CMK (cell line): ENCODE measurements around the gene FGF4.

Source experiments
- DNase-seq: peaks from one replicate; pipeline ENCODE4 v3.0.0-alpha.2; 2010; ENCODE audit warnings: low read depth

The FGF4 gene, protein sequence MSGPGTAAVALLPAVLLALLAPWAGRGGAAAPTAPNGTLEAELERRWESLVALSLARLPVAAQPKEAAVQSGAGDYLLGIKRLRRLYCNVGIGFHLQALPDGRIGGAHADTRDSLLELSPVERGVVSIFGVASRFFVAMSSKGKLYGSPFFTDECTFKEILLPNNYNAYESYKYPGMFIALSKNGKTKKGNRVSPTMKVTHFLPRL

DNA sequence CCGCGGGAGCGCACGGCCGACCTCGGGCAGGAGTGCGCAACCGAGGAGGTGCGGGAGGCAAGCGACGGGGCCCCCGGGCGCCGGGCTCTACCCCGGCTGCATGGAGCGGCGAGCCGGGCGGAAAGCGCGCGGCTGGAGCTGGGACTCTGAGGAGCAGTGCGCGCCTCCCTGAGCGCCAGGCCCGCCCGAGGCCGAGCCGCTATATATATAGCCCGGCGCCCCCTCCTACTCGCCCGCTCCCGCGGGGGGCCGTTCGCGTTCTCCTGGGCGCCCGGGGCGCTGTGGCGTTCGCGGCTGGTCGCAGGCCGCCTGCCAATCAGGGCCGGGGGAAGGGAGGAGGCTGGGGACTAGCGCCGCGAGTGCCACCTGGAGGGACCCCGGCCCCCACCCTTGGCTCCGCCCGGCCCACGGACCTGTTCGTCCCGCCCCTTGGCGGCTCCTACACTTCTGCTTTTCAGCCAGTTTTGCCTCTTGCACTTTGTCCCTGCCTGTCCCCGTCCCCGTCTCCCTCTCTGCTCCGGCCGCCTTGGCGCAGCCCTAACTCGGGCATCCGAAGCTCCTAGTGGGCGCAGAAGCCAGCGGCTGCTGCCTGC lies at the start of gene FGF4:
Gene FGF4 (minus strand): TSS at position 179 of the 593 bp plus-strand sequence. CDS start 257 bp downstream, outside the sequence.
- no peak for DNase-seq

DNA sequence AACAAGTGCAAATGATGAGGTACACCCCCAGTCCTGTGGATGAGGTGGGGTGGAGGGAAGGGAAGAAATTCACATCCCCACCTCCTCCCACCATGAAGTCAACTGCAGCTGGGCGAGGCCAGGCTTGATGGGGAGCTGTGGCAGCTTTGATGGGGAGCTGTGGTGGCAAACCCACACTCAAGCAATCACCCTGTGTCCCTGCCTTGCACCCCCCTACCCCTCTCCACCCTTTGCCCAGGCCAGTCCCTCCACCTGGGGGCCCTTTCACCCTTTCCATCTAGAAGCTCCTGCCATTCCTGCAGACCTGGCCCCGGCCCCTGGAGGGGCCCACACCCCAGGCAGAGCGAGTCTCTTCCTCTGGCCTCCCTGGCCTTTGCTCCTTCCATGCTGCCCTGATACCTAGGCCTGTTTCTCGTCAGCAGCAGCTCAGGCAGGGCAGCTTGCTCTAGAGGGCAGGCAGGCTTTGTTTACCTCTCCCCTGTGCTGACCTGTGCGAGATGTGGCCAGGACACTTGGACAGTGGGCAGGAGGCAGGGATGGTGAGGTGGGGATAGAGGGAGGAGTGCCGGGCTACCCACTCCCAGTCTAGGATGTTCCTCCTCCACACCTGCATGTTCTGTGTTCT lies 48.6 kb upstream of the FGF4 start:
- no peak for DNase-seq

DNA sequence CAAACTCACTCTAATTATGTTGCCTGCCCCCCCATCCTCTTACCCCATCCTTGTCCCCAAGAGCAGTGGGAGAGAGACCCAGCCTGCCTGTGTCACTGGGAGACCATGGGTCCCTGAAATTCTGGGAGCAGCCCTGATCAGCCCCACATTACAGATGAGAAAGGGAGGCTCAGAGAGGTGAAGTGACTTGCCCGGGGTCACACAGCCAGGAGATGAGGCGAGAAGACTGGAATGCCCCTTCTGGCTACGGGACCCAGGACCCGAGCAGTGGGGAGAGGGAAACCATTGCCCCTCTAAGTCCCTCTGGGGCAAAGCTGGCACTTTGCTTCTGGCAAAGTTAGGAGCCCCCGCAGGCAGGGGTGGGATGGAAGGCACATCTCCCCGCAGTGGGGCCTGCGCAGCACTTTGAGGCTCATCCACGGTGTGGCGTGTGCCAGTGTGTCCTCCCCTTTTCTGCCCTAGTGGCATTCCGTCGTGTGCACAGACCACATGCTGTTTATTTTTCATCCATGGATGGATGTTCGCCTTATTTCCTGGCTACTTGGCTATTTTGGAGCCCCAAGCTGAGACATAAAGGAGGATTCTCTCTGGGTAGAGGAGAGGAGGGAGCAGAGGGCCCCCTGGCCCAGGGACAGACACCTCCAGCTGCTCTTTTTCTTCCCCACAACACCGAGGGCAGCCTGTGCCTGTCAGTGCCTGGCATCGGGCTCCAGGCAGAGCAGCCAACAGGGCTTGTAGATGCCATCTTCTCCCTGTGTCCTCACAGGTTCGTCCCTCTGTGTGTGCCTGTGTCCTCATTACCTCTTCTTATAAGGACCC lies 47.7 kb upstream of the FGF4 start:
- DNase-seq: no peak

DNA sequence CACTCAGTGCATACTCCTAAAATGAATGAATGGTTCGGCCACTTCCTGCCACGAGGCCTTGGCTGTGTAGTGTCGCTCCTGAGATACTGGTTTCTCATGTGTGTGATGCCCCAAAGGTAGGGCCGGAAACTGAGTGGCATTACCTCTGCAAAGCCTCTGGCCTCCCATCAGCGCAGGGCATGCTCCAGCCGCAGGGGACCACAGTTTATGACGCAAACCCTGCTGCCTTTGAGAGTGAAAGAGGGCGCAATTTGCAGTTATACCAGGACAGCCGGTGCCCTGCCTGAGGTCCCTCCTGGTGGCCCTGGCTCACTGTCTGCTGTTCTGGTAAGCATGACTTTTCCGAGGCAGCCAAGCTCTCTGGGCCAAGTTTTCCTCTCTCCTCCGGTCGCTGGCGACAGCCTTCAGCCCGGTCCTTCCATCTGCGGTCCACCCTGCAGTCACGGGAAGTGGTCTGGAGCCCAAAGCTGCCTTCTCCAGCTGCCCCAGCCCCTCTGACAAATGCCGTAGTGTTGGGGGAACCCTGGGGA lies 46.4 kb upstream of the FGF4 start:
- DNase-seq: no peak

DNA sequence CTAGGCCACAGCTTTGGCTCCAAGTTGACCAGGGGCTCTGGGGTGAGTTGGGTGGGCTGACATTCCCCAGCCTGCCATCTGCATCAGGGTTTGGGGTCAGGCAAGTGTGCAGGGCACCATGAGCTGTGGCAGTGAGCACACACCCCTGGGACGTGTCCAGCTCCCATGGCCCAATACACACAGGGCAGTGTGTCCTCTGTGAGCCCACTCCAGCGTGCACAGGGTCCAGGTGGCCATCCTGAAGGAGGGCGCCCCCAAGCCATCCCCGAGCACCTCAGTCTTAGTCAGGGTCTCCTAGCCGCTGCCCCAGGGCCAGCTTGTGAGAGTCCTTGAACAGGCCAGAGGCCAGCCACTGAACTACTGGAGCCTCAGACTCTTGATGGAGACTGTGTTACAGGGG lies 45.3 kb upstream of the FGF4 start:
- no peak for DNase-seq

DNA sequence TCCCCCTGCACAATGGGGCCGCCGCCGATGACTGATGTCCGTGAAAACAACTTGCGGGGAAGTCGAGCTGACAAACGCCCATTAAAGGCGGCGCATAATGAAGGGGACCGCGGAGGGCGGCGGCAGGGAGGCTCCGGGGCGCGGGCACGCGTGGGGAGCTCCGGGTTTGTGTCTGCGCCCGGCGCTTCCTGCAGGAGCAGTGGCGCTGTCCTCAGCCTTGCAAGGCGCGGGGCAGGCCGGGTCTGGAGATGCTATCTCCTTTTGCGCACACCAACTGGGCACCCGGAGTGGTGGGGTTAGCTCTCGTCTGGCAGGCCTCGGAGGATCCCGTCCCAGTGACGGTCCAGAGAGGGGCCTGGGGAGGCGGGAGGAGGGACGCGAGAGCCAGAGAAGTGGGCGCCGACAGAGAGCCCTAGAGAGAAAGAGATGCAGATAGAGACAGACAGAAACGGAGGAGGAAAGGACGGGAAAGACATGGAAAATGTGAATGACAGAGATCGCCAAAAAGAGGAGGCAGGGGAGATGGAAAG lies 44.5 kb upstream of the FGF4 start:
- no peak for DNase-seq

DNA sequence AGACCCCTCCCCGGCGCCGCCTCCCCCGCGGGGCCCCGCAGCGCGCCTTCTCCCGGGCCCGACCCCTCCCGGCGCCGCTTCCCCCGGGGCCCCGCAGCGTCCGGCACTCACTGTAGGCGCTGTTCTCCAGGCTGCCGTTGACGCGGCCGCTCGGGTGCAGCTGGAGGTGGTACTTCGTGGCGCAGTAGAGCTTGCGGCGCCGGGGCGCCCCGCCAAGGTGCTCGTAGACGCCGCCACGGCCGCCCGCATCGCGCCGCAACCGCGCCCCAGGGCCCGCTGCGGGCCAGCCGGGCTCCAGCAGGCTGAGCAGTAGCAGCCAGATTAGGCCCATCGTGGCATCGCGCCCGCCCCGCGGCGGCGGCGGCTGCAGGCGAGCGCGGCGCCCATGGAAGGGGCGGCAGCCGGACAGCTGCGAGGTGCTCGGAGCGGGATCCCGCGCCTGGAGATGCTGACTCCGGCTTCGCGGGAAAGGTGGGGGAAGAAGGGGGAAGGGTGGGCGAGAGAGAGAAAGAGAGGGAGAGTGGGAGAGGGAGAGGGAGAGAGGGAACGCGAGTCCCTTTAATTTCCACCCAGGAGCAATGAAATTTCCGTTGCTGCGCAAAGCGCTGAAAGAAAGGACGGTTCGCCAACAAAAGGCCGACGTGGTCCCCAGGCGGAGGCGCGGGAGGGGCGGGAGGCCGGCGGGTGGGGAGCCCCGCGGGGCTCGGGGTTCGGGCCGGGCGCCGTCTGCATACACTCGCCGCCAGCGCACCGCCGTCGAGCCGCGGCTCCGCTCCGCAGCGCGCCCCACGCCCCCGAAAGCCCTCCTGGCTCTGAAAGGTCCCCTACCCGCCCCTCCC lies 43.7 kb upstream of the FGF4 start, which contains the start of gene FGF3:
Gene FGF3 (minus strand): TSS at position 814 of the 839 bp plus-strand sequence. CDS start 483 bp downstream, at position 331.
- DNase-seq: no peak

DNA sequence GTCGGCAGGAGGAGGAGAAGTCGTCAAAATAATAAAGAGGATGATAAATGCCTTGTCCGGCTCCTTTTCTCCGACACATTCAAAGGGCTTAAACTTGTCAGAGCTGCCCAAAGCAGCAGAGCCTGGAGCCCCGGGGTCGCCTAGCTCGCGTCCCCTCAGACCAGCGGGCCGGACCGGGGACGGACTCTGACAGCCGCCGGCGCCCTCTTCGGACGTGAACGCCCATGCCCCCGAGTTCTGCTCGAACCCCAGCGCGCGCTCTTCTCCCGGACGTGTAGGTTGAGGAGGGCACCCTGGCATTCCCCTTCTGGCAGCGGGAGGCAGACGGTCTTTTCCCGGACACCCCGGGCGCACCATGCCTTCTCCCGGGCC lies 43.1 kb upstream of the FGF4 start:
- DNase-seq: no peak

DNA sequence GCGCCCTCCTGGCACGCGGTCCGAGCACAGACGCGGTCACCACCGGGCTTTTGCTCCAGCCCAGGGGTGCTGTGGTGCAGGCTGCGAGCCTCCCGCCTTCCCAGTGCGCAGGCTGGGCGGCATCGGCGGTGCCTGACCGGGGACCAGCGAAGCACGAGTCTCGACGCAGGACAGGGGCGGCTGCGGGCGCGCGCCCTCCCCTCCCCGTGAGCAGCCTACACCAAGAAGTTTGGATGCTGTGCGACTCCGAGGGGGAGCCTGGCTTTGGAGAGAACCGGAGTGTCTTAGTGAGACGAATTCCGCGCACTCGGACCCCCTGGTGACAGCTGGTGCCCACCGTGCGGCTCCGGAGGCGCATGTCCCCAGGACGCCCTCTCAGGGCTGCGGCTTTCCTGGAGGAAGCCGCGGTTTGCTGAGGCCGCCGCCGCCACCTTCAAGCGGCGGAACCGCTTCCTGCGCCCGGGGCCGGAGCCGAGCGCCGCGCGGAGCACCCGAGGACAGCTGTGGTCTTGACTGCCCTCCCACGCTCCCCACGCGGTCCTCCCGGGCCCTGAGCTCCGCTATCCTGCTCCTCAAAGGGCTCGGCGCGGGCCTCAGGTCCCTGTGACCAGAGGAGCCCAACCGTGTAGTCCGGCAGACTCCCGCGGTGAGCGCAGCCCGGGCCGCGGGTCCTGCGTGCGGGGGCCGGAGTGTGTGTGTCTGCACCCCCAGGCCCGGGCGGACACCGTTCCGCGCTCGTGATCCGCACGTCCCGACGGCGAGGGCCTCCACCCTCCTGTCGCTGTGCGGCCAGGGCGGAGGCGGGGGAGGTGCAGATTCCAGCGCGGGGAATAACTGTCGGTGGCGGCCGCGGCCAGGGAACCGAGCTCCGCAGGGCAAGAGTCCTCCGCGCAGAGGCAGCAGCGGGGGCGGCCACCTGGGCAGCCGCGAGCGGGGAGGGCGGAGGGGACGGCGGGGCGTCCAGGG lies 42.4 kb upstream of the FGF4 start:
- no peak for DNase-seq

DNA sequence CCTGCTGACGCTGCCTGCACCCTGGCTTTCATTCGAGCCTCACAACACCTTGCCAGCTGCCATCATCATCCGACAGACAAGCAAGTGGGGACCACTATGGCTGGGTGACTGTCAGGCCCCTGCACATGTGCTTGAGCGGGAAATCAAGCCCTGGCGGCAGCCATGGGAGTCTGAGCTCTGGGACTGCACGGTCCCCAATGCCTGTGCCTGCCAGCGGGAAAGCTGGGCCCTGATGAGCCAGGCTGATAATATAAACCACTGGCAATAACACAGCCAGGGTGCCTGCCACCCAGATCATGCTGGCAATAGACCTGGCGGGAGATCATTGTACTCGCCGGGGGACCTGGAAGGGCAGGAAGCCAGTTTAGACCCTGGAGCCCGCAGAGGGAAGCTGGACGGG lies 41.5 kb upstream of the FGF4 start:
- DNase-seq: no peak

DNA sequence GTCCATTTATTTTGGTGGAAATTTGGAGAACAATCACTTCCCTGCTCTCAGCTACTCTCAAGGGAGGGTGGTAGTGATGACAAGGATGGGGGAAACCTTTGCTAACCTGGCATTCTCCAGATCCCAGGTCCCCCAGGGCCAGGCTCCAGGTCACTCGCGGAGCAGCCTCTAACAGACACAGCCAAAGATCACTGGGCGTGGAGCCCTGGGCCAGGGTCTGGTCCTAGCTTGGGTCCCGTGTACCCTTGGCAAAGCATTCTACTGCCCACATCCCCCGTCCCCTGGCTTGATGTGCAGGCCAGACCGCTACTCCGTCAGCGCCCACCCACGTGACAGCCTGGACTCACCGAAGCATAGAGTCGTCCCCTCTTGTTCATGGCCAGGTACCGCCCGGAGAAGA lies 40.8 kb upstream of the FGF4 start:
- no peak for DNase-seq

DNA sequence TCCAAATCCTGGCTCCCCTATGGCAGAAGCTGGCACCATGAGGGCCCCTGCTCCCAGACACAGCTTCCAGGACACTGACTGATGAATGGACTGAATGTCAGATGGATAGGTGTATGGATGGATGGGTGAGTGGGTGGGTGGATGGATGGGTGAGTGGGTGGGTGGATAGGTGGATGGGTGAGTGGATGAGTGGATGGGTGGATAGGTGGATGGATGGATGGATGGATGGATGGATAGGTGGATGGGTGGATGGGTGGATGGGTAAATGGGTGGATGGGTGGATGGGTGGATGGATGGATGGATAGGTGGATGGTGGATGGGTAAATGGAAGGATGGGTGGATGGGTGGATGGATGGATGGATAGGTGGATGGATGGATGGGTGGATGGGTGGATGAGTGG lies 39.8 kb upstream of the FGF4 start:
- DNase-seq: no peak

DNA sequence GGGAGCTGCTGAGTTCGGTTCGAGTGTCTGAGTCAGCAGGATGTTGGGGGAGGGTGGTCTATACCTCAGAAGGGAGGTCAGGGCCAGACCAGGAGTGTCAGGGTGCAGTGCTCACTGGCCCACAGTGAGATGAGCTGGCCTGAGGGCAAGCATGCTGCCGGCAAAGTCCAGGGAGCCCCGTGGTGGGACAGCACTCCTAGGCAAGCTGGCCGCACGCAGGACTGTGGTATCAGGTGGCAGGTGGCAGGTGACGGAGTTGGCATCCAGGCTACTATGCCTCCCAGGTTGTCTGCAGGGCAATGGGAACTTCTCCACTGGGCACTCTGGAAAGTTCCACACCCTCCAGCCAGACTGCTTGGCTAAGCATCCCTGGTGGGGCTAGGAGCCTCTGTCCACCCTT lies 39.3 kb upstream of the FGF4 start:
- no peak for DNase-seq

DNA sequence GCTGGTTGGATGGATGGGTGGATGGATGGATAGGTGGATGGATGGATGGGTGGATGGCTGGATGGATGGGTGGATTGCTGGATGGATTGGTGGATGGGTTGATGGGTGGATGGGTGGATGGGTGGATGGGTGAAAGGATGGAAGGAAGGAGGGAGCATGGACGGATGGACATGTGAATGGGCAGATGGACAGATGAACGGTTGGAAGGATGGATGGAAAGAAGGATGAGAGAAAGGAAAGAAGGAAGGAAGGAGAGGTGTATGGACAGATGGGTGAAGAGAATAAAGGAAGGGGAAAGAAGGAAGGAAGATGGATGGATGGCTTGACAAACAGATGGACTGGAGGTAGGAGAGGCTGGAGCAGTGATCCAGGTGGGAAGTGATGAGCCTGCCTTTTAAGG lies 38.7 kb upstream of the FGF4 start:
- DNase-seq: no peak

DNA sequence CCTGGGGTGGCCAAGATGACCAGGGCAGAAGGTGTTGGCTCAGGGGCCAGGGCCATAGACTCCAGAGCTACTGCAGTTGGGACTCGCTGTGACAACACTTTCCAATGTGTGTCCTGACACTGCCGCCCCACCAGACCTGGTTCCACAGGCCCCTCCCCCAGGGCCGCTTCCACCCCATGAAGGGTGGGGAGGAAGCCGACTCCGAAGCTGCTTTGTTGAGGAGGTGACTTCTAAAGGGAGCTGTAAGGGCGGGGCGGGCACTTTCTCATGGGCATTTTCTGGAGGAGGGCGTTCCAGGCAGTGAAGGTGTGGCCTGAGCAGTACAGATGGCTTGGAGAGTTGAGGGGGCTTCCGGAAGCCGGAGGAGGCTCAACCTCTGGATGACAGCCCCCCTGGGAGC lies 37.8 kb upstream of the FGF4 start:
- no peak for DNase-seq

DNA sequence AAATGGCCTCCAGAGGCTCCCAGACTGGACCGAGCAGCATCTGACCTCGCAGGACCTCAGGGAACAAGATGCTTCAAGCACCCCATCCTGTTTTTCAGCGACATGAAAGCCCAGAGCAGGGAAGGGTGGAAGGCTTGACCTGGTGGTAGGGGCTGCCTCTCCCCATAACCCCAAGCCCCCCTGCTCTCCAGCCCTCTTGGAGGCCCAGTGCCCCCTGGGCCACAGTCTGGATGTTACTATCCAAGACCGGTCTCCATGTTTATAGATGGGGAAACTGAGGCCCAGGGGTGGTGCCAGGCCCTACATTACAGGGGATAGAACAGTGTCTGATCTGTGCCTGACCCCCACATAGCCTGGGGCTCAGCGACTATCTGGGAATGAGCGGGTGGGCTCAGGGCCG lies 37.1 kb upstream of the FGF4 start:
- DNase-seq: no peak

DNA sequence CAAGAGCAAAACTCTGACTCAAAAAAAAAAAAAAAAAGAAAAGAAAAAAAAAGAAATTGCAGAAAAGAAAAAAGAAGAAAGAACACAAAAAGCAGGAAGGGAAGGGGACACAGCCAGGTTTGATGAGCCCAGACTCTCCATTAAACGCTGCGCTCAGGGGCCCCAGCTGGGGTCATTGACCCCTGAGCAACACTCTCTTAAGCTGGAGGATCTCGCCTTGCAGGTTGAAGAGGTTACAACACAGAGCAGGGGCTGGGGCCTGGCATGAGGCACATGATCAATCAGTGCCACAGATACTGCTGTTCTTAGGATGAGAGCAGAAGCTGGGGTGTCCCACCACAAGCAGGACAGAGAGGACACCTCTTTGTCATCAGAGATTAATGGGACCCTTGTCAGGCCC lies 36.3 kb upstream of the FGF4 start:
- DNase-seq: no peak

DNA sequence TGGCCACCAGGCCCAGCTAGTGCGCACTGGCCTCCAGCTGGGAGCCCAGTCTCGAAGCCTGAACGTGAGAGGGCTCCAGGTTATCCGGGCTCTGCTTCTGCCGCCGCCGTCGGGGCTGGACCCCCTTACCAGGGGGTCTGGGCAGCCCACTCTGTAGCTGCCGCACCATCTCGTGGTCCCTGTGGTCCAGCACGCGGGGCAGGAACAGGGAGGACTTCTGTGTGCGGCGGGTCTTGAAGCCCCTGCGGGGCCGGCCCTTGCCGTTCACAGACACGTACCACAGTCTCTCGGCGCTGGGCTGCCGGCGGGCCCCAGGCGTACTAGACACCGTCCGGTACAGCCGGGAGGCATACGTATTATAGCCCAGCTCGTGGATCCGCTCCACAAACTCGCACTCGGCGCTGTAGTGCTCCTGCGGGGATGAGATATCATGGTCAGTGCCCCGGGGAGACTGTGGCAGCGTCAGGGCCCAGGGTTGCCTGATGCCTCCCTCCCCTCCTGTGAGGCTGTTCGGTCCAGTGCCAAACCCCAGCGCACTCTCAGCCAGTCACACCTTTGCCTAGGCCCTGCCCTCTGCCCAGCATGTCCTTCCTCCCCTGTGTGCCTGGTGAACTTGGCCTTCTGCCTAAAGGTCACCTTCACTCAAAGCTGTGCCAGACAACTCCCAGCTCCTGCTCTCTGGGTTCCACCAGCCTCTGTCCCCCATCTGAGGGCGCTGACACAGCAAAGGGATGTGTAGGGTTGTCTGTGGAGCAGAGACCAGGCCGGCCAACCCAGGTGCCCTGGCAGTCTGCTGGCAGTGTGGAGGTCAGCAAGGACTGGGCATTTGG lies 35.4 kb upstream of the FGF4 start:
- no peak for DNase-seq

DNA sequence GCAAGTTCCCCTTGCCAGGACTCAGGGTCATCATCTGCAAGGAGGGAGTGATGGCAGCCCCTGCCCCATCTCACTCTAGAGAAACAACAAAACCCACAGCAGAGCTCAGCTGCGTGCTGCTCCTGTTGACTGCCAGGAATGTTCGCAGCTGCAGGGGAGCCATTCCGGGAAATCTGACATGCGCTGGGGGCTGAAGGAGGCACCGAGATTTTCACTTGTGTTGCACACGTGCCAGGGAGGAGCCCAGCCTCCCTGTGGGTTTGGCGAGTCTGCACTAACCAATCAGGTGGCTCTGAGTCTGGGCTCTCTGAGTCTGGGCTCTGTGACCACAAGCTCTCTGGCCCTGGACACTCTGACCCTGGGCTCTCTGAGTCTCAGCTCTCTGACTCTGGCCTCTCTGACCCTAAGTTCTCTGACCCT lies 33.5 kb upstream of the FGF4 start:
- no peak for DNase-seq
